ENCODE measurements around the gene STC2. TPM values are rescaled to one million over a fixed set of nuclear protein-coding genes. Genes with fewer than 3 reads are reported as not detected.

Gene STC2
- total RNA-seq, 2 experiments from 2014 or later, result not detected

GRCh38 chr5:173315495-173316338 lies 12.5 kb downstream of the STC2 start:
- Histone ChIP-seq H2AFZ (ENCODE audit: low read length) (no peak overlapping the region), H3K36me3 (ENCODE audit: insufficient read depth, low read length) (no peaks in the 10 kb centered on the region), H3K4me2 (ENCODE audit: low read length) (no peak overlapping the region), H4K20me1 (ENCODE audit: insufficient read depth, low read length) (no peaks in the 10 kb centered on the region), H3K9me3 (ENCODE audit: low read length) (no peaks in the 10 kb centered on the region), H3K27ac (ENCODE audit: low read depth, low read length, poor library complexity, severe bottlenecking) (no peak overlapping the region), H3K4me3 (ENCODE audit: low read depth, low read length, poor library complexity, severe bottlenecking) (no peak overlapping the region), H3K9me2 (ENCODE audit: insufficient read depth, low read length) (no peaks in the 10 kb centered on the region), H3K79me2 (ENCODE audit: insufficient read depth, low read depth, low read length) (no peaks in the 10 kb centered on the region), H3K4me1 (ENCODE audit: insufficient read depth, low read length, poor library complexity, severe bottlenecking) (no peaks in the 10 kb centered on the region)
- no peak for TF ChIP-seq EZH2phosphoT487 (IDR thresholded peaks at IDR 0.05; ENCODE audit: borderline replicate concordance, low read depth, low read length)
- TF ChIP-seq CTCF (conservative IDR thresholded peaks at IDR 0.05; ENCODE audit: low read length), result no peak
- POLR2A ChIA-PET, result no interaction called here
- intact Hi-C loops (cut with micrococcal nuclease; ENCODE audit: unreplicated experiment), result no loop called here
- DNase-seq (ENCODE audit: low spot score), result no peak
- CTCF ChIA-PET (ENCODE audit: unreplicated experiment), result no interaction called here
- BruUV-seq (replicated peaks), result no TSS peak

GRCh38 chr5:173314166-173314952 lies 13.9 kb downstream of the STC2 start:
- H3K9me2 ChIP-seq (ENCODE audit: insufficient read depth, low read length), result no peaks in the 10 kb centered on the region
- H4K20me1 ChIP-seq (ENCODE audit: insufficient read depth, low read length), result no peaks in the 10 kb centered on the region
- ChIA-PET CTCF (ENCODE audit: unreplicated experiment) (no interaction called here), POLR2A (no interaction called here)
- no peaks in the 10 kb centered on the region for H3K9me3 ChIP-seq (ENCODE audit: low read length)
- H3K4me2 ChIP-seq (ENCODE audit: low read length), result no peak overlapping the region
- intact Hi-C loops (cut with micrococcal nuclease; ENCODE audit: unreplicated experiment), result no loop called here
- H3K4me1 ChIP-seq (ENCODE audit: insufficient read depth, low read length, poor library complexity, severe bottlenecking), result no peaks in the 10 kb centered on the region
- no peak overlapping the region for H3K4me3 ChIP-seq (ENCODE audit: low read depth, low read length, poor library complexity, severe bottlenecking)
- H3K36me3 ChIP-seq (ENCODE audit: insufficient read depth, low read length), result no peaks in the 10 kb centered on the region
- no peak overlapping the region for H2AFZ ChIP-seq (ENCODE audit: low read length)
- no TSS peak for BruUV-seq (replicated peaks)
- TF ChIP-seq CTCF (conservative IDR thresholded peaks at IDR 0.05; ENCODE audit: low read length), result no peak
- TF ChIP-seq EZH2phosphoT487 (IDR thresholded peaks at IDR 0.05; ENCODE audit: borderline replicate concordance, low read depth, low read length), result no peak
- H3K27ac ChIP-seq (ENCODE audit: low read depth, low read length, poor library complexity, severe bottlenecking), result no peak overlapping the region
- DNase-seq (ENCODE audit: low spot score), result no peak
- H3K79me2 ChIP-seq (ENCODE audit: insufficient read depth, low read depth, low read length), result no peaks in the 10 kb centered on the region
